Measurements from ENCODE around the gene ICAM1. TPM values are rescaled to one million over a fixed set of nuclear protein-coding genes. Genes with fewer than 3 reads are reported as not detected.

The ICAM1 gene
- total and polyA plus RNA-seq, 2 of the 8 experiments (the other 6 are each of a cell fraction or from before 2014, with no cell fraction given): 4.0 to 9.4 TPM

DNA sequence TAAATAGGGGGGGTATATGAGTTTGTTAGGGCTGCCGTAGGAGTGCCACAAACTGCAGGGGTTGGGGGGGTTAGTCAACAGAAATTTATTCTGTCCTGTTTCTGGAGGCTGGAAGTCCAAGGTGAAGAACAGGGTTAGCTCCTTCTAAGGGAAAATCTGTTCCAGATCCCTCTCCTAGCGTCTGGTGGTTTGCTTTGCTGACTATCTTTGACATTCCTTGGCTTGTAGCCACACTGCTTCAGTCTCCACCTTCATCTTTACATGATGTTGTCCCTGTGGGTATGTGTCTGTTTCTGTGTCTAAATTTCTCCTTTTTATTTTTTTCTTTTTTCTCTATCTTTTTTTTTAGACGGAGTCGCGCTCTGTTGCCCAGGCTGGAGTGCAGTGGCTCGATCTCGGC is 8.1 kb upstream of the ICAM1 start (continued):
- TF ChIP-seq YY1 (IDR thresholded peaks at IDR 0.05; ENCODE audit: low read depth, low read length): no peak
- no peak for TF ChIP-seq POLR2A (IDR thresholded peaks at IDR 0.05; ENCODE audit: control extremely low read depth in 1 of 2, low read depth in 2 of 2, low read length in 2 of 2)
- TF ChIP-seq, protein P1, sequence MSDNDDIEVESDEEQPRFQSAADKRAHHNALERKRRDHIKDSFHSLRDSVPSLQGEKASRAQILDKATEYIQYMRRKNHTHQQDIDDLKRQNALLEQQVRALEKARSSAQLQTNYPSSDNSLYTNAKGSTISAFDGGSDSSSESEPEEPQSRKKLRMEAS (IDR thresholded peaks at IDR 0.05): no peak
- TF ChIP-seq CHD2 (IDR thresholded peaks at IDR 0.05; ENCODE audit: low read length): no peak
- TF ChIP-seq CREB1 (IDR thresholded peaks at IDR 0.05): no peak

Data from H1 (cell line).